Hindlimb muscle (tissue), 1 donor: ENCODE measurements around the gene LETMD1. TPM values are rescaled to one million over a fixed set of nuclear protein-coding genes. Genes with fewer than 3 reads are reported as not detected.
"Not testable (repeated sequence)": the region's sequence is repeated elsewhere in the genome, so short reads cannot be mapped to it uniquely, and the experiment has no call there.

Experiments
- DNase-seq: peaks from one replicate; pipeline ENCODE4 v3.0.0-alpha.2; 2013
- polyA plus RNA-seq: library from polyadenylated mRNA; unstranded; fragments of 120-200 nt; gene quantifications from one replicate; pipeline ENCODE4 v1.2.1, GENCODE V29; 2013; ENCODE audit not compliant: insufficient read length

LETMD1 gene
- polyA plus RNA-seq, result 61.3 TPM

- DNase-seq, result peak; percentile 97
Observed at GRCh38 chr12:51047655-51048540, at the start of gene LETMD1. LETMD1 (plus strand) TSS chr12:51048327; CDS start chr12:51048357, 30 bp downstream.

GRCh38 chr12:50999093-50999492 is 49.0 kb upstream of the LETMD1 start:
- no peak for DNase-seq

- no peak for DNase-seq
Observed at GRCh38 chr12:51000245-51000644, 47.9 kb upstream of the LETMD1 start.

GRCh38 chr12:51001799-51002198 is 46.3 kb upstream of the LETMD1 start:
- no peak for DNase-seq

GRCh38 chr12:51004504-51004903 is 43.6 kb upstream of the LETMD1 start:
- DNase-seq, result no peak

- no peak for DNase-seq
Observed at GRCh38 chr12:51005030-51005429, 43.1 kb upstream of the LETMD1 start.

- no peak for DNase-seq
Observed at GRCh38 chr12:51005671-51006070, 42.5 kb upstream of the LETMD1 start.

GRCh38 chr12:51008329-51009055 is 39.6 kb upstream of the LETMD1 start:
- no peak for DNase-seq

- no peak for DNase-seq
Observed at GRCh38 chr12:51009056-51009440, 39.1 kb upstream of the LETMD1 start.

- DNase-seq, result no peak
Observed at GRCh38 chr12:51011955-51012354, 36.2 kb upstream of the LETMD1 start.

GRCh38 chr12:51012570-51013236 is 35.4 kb upstream of the LETMD1 start:
- no peak for DNase-seq

GRCh38 chr12:51013441-51013840 is 34.7 kb upstream of the LETMD1 start:
- DNase-seq, result no peak

- not testable (repeated sequence) for DNase-seq
Observed at GRCh38 chr12:51014467-51014866, 33.7 kb upstream of the LETMD1 start.

- DNase-seq, result no peak
Observed at GRCh38 chr12:51017452-51017851, 30.7 kb upstream of the LETMD1 start.

- DNase-seq, result no peak
Observed at GRCh38 chr12:51018956-51019355, 29.2 kb upstream of the LETMD1 start.

GRCh38 chr12:51019927-51020326 is 28.2 kb upstream of the LETMD1 start:
- DNase-seq, result no peak

GRCh38 chr12:51020448-51021182 is 27.5 kb upstream of the LETMD1 start:
- DNase-seq, result no peak

- DNase-seq, result no peak
Observed at GRCh38 chr12:51021694-51022093, 26.4 kb upstream of the LETMD1 start.

- DNase-seq, result no peak
Observed at GRCh38 chr12:51023625-51024382, 24.3 kb upstream of the LETMD1 start.

GRCh38 chr12:51025338-51025835 is 22.7 kb upstream of the LETMD1 start:
- DNase-seq, result no peak
